Stimulated activated naive CD4-positive, alpha-beta T cell (primary cell): Measurements from ENCODE around the gene USP37.

ENCODE experiments used
- DNase-seq, 6 experiments: peaks; one replicate each; lab custom pipeline; 2025; lab: John Stamatoyannopoulos, UW

USP37 gene, protein sequence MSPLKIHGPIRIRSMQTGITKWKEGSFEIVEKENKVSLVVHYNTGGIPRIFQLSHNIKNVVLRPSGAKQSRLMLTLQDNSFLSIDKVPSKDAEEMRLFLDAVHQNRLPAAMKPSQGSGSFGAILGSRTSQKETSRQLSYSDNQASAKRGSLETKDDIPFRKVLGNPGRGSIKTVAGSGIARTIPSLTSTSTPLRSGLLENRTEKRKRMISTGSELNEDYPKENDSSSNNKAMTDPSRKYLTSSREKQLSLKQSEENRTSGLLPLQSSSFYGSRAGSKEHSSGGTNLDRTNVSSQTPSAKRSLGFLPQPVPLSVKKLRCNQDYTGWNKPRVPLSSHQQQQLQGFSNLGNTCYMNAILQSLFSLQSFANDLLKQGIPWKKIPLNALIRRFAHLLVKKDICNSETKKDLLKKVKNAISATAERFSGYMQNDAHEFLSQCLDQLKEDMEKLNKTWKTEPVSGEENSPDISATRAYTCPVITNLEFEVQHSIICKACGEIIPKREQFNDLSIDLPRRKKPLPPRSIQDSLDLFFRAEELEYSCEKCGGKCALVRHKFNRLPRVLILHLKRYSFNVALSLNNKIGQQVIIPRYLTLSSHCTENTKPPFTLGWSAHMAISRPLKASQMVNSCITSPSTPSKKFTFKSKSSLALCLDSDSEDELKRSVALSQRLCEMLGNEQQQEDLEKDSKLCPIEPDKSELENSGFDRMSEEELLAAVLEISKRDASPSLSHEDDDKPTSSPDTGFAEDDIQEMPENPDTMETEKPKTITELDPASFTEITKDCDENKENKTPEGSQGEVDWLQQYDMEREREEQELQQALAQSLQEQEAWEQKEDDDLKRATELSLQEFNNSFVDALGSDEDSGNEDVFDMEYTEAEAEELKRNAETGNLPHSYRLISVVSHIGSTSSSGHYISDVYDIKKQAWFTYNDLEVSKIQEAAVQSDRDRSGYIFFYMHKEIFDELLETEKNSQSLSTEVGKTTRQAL

DNA sequence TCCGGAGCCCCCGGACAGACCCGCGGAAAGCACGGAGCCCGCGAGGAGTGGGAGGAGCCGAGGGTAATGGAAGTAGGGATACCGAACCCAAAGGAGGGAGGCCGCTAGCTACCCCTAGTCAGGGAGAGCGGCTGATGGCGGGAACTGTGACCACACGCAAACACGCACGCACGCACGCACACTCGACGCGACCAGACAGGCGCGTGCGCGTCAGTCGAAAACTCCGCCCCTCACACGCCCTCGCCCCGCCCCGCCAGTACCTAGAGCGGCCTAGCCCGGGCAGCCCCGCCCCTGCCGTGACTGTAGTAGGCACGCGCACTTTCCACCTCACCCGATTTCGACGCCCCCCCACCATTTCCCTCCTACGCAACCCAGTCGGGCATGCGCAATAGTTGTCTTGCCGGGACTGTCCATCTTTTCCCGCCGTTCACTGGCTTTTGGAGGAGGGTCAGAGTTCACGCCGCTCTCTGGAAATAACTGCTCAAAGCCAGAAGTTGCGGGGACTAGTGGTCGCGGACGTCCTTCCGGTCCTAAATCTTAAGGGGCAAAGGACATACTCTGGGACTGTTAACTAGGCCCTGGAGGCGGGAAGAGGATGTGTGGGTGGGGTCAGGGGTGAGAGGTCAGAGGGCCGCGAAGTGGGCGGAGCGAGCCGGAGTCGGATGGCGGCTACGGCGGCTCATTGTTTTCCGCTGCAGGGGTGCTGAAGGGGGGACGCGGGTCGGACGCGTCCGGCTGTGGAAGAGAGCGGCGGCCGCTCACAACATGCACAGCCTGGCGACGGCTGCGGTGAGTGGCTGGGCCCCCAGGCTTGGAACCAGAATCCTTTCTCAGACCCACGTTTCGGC, at the start of gene USP37, which contains the start of gene CNOT9:
TSS of gene USP37 (minus strand) at position 162 of the 848 bp plus-strand sequence. CDS start 9,698 bp downstream, outside the sequence.
TSS of gene CNOT9 (plus strand) at position 650 of the 848 bp plus-strand sequence. CDS start at position 766, 116 bp downstream.
- DNase-seq = peak; percentile 99 to 100 (median 99)

DNA sequence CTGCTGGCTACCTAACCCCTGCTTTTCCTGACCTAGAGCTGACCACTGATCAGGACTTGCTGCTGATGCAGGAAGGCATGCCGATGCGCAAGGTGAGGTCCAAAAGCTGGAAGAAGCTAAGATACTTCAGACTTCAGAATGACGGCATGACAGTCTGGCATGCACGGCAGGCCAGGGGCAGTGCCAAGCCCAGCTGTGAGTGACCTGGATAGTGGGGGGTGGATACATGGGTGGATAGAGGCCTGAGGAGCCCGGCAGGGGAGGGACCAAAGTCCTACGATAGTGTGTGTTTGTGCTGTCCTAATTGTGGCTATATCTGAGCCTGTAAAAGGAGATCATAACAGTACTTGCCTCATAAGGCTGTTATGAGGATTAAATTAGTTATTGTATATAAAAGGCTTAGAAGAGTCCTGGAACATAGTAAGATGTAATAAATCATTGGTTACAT, 47.7 kb upstream of the USP37 start:
- DNase-seq = no peak

DNA sequence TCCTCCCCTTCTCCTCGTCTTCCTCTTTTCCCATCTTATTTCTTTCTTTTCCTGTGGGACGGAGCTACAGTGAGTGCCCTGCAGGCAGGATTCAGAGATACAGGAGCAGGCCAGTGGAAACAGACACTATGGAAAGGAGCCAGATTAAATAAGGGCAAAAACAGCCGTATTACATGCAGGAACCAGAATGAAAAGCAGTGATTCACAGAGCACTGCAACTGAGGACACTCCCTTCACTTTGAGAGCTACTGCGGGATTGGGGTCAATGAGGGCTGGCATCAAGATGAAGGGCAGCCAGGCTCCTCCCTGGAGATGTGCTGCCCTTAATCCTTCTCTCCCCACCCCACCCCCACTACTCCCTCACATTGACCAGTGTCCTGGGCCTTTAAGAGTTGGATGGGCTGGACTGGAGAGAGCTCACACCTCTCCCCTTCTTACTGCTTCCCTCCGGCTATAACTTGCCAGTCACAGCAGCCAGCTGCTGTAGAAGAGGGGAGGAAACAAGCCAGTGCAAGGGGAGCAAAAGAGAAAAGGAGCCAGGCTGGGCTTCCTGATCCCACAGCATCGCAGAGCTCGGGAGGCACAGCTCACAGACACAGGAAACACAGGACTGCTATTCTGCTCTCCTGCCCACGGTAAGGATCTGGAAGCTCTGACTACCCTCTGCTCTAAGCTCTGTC, 39.4 kb upstream of the USP37 start, which contains the start of gene PLCD4:
TSS of gene PLCD4 (plus strand) at position 464 of the 680 bp plus-strand sequence. CDS start 7,841 bp downstream, outside the sequence.
- no peak for DNase-seq

DNA sequence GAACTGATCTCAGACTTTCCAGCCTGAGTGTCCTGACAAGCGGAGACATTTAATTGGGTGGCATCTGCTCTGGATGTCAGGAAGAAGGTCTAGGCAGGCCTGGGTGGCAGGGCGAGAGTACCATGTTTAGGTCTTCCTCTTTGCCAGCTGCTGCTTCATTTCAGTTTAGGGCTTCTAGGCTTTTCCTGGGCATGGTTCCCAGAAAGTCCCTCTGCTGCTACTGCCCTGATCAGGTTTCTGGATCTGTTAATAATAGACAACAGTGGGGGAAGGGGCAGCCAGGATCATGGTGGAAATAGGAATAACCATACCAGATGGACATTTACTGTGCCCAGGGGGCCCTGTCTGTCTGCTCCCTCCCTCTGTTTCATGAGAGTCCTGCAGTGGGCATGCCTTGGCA, 37.3 kb upstream of the USP37 start:
- DNase-seq = no peak

DNA sequence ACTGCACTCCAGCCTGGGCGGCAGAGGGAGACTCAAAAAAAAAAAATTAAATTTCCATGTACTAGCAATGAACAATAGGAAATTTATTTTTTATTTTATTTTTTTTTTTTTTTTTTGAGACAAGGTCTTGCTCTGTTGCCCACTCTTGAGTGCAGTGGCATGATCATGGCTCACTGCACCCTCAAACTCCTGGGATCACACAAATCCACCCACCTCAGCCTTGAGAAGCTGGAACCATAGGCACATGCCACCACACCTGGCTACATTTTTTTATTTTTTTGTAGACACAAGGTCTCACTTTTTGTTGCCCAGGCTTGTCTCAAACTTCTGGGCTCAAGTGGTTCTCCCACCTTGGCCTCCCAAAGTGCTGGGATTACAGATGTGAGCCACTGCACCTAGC, 17.4 kb upstream of the USP37 start:
- DNase-seq = no peak

DNA sequence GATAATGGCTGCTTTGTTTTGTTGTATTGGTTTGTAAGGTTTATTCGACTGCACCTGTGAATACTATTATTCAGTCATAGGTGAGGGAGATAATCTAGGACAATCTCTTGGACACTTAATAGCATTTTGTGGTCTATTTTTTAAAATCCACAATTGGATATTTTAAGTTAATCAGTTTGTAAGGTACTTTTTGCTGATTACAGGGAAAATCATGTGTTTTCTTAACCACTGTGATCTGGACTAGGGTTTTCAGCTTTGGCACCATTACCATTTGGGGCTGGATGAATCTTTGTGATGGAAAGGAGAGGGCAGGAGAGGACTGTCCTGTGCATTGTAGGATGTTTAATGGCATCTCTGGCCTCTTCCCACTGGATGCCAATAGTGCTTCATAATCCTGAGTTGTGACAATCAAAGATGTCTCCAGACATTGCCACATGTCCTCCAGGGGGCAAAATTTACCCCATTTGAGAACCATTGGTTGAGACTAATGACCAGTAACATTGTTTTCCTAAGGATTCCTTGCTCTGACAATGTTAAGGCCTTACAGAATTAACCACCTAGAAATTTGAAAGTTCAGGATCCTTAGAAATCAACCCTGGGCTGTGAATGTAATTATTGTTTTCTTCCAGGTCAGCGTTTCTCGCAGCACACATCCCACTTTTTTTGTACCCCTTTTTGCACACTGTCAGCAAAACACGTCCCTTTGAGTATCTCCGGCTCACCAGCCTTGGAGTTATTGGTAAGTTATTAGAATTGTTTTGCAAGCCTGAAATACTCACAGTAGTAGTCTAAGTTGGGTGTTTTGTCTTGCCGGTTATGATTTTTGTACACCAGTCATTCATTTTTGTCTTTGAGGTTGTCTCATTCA, 16.1 kb upstream of the USP37 start:
- DNase-seq = no peak

DNA sequence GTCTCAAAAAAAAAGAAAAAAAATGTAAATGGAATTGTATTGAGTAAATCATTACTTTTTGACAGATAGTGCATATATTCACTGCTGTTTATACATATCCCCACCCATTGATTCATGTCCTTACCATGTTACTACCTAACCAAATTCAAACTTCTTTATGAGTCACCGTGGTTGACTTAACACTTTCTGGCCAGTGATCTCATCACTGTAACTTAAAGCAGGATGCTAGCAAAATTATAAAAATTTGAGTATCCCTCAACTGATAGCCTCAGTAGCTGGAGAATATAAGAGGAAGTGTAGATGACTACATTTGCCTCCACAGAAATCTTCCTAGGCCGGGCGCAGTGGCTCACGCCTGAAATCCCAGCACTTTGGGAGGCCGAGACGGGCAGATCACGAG, 13.9 kb upstream of the USP37 start:
- no peak for DNase-seq

DNA sequence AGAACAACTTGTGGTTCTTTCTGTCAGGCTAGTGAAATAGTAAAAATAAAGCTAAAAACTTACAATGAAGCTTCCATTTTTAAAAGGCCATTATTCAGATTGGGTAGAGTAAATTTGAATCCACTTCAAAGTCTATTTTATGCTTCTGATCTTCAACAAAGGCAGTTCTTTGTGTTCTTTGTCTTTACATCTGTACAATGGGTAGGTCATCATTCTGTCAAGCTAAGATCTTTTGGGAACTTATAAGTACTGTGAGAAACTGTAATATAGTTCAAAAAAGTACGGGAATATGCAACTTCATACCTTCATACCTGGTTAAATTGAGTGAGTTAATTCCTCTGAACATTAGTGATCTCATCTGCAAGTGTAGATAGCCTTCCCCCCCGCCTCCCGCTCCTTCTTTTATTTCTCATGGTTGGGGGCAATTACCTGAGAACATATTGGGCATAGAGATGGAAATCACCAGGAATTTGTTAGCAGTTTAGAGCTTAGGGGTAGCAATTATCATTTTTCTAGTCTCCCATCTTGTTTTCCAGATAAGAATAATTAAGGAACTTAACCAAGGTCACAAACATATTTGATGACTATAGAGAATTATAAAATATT, 10.2 kb upstream of the USP37 start:
- DNase-seq = no peak

DNA sequence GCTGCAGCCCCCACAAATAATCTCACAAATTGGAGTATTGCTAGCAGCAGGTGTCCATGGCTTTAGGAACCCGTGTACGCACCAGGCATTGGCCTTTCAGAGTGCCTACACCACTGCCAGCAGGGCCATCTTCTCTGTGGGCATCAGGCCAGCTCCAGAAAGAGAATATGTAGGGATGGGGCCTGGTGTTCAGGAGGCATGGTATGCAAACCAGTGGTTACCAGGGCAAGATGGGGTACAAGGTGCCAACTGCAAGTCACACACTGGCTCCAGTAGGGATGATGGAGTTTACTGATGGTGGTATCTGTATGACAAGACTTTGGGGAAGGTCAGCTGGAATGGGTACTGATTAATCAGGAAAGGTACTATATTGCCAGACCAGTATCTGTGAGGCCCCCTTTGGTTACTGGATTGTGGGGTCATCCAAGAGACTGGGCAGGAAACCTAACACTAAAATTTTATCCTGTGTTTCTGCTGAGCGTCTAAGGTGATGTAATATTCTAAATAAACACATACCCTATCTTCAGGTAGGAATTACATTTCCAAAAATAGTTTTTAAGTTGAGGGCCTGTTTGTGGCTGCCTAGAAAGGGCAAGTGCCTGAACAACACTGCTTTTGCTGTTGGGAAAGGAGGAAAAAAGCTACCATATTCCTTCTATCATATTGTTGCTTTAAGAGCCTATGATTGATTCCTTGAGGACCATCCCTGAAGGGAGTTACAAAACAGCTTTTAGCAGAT, 9.5 kb upstream of the USP37 start:
- DNase-seq = no peak

DNA sequence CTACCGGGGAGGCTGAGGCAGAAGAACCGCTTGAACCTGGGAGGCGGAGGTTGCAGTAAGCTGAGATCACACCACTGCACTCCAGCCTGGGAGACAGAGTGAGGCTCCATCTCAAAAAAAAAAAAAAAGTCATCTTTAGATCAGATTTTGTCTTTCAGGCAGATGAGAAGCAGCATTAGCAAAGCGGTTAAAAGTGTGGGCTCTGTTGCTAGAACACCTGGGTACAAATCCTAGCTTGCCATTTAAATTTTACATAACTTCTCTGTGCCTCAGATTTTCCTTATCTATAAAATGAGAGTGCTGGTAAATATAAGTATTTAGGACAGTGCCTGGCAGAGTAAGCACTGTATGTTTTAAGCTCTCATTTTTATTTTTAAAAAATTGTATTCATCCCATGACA, 8.7 kb upstream of the USP37 start:
- no peak for DNase-seq

DNA sequence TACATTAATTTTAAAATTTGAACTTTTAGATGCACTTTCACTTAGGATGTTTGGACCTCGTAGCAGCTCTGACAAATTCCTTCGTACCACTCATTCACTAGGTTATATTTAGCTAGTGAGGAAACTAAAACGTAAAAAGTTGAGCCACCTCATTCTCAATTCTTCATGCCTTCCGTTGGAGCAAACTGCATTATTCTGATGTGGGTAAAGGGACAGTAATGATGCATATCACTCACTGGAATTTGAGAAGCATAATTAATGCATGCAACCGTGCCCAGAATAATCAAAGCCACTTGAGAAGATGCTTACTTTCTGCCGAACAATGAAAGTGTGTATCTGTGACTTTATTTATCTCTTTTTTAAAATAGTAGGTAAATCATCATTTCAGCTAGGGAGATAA, 2.7 kb upstream of the USP37 start:
- no peak for DNase-seq

DNA sequence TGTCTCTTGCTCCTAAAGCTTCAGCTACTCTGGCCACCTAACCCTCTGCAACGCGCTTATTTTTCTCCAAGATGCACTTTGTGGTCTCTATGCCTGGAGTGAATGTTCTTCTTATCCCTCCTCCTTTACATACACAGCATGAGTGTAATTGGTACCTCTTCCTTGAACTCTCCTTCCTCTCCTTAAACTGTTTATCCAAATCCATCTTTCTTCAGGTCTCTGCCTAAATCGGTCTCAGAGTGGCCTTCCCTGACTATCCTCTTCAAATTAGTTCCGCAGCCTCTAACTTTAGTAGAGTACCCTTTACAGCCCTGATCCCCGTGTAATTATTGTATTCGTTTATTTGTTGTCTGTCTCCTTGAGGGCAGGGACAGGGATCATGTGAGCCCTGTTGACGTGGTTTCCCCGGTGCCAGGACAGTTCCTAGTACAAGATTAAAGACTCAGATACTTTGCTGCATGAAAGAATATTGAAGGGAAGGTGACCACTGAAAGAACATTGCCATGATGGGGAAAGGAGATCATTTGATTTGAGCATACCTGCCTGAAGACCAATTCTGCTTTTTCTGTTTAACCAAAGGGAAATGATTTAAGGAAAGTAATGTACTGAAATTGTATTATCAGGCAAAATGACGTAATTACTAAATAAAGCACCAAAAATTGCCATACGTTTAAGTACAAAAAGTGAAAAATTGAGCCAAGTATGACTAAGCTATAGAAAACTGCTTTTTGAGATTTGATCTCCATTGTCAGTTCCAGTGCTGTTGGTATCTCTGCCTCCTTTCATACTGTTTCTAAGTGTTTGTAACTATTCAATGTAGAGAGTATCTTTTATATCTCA, 1.7 kb upstream of the USP37 start:
- no peak for DNase-seq

DNA sequence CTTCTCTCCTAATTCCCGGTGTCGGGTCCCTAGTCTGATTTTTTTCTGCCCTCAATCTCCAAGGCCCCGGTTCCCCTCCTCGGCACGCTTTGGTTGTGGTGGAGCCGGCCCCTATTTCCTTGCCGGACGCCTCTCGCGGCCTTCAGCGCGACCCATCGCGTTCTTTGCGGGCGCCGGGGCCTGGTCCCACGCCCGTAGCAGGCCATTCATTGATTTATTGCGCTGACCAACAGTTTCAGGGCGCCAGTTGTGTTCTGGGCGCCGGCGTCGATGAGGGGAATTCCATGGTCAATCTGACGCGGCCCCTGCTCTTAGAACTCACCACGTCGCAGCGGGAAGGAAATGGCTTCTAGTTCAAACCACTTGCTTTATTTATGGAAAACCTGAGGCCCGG, 884 bp upstream of the USP37 start:
- DNase-seq = peak in 5 of 6 experiments; percentile 51 to 64 (median 58)

DNA sequence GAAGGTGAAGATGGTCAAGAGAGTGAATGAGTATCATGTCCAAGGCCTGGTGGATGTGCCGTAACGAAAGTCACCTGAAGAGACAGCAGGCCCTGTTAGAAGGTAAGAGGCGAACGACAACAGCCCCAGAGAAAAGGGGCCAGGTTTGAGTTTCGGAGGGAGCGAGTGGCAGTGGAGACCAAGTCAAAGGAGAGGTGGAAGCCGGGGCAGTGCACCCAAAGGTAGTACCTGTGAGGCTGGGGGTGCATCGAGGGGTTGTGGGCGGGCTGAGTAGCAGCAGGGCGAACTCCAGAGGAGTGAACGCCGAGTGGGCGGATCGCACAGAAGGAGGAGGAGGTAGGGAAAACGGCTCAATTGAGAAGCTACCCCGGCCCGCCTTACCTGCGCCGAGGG, 358 bp downstream of the USP37 start:
- peak in 4 of 6 experiments; percentile 76 to 93 (median 86) for DNase-seq

DNA sequence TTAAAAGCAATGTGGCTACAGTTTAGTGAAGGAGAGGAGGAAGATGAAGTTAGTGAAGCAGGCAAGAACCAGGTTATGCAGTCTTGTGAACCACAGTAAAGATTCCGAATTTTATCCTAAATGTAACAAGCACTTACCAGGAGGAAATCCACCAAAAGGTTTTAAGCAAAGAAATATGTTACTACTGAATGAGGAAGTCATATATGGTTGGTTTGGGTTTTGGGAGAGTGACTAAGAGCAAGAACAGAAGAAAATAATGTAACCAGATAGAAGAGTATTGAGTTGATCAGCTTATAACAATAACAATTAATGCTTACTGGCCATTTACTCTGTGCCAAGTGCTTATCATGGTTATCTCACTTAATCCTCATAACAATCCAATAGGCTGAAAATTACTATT, 1.9 kb downstream of the USP37 start:
- DNase-seq = no peak

DNA sequence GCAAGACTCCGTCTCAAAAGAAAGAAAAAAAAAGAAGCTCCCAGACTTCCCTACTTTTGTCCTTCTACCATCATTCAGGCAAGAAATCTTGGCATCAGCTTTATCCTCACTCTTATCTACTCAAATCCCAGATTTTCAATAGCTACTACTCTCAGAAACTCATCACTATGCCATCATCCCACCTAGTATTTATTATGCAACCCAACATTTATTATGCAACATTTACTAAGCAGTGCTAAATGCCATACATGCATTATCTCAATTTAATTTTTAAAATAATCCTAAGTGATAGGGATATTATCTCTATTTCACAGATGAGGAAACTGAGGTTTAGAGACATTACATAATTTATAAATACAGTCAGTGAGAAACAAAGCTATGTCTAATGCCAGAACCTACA, 4.1 kb downstream of the USP37 start:
- DNase-seq = no peak

DNA sequence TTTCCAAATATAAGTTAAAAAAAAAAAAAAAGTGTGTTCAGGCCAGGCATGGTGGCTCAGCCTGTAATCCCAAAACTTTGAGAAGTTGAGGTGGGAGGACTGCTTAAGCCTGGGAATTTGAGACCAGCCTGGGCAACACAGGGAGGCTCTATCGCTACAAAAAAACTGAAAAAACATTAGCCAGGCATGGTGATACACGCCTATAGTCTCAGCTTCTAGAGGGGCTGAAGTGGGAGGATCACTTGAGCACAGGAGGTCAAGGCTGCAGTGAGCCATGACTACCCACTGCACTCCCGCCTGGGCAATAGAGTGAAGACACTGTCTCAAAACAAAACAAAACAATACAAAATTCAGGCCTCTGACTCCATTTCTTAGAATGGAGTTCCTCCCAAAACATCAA, 9.2 kb downstream of the USP37 start:
- no peak for DNase-seq

DNA sequence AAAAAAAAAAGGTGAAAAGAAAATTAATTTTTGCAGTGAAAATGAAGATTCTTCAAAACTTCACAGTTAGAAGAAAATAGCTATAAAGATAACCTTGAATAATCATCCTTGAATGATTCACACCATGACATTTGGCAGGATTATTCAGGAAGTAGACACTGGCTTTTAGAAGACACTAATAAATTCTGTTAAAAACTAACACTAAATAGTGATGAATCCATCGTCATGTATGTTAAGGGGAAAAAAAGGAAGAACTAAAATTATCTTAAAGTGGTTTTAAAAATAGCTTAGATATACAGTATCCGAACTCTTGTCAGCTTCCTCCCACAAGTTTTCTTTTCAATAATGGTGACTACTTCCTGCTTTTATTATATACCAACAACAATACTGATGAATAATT, 10.2 kb downstream of the USP37 start:
- DNase-seq = no peak
